Trophoblast cell (in vitro differentiated cells and primary cell): Measurements from ENCODE around the gene NRG2.

Experiments
- DNase-seq, 2 donors: peaks; one replicate each; pipeline ENCODE4 v3.0.0-alpha.2; 2016
- H2AFZ ChIP-seq: 2 replicates; pipeline ENCODE4 v1.6.1; 2013; ENCODE audit warnings: low read length, moderate library complexity, mild to moderate bottlenecking; ENCODE audit not compliant: insufficient read depth, poor library complexity
- H2AK5ac ChIP-seq: 2 replicates; pipeline ENCODE4 v1.6.1; 2013; ENCODE audit warnings: mild to moderate bottlenecking, low read length
- H2BK120ac ChIP-seq: 2 replicates; pipeline ENCODE4 v1.6.1; 2013; ENCODE audit warnings: low read length, mild to moderate bottlenecking, moderate library complexity; ENCODE audit not compliant: insufficient read depth, poor library complexity
- H2BK12ac ChIP-seq: 2 replicates; pipeline ENCODE4 v1.6.1; 2013; ENCODE audit warnings: mild to moderate bottlenecking, low read length, moderate library complexity
- H2BK5ac ChIP-seq: 2 replicates; pipeline ENCODE4 v1.6.1; 2013; ENCODE audit warnings: low read length, low read depth, moderate library complexity, mild to moderate bottlenecking; ENCODE audit not compliant: poor library complexity
- H3K14ac ChIP-seq: 2 replicates; pipeline ENCODE4 v1.6.1; 2013; ENCODE audit warnings: mild to moderate bottlenecking, low read length
- H3K18ac ChIP-seq: 2 replicates; pipeline ENCODE4 v1.6.1; 2013; ENCODE audit warnings: mild to moderate bottlenecking, low read length
- H3K23ac ChIP-seq: 2 replicates; pipeline ENCODE4 v1.6.1; 2013; ENCODE audit warnings: low read length
- H3K27ac ChIP-seq: 2 replicates; pipeline ENCODE4 v1.5.1; 2013; ENCODE audit warnings: low read depth, mild to moderate bottlenecking, inconsistent platforms, low read length, moderate library complexity
- H3K27me3 ChIP-seq: 2 replicates; pipeline ENCODE4 v1.6.1; 2013; ENCODE audit warnings: inconsistent platforms, mild to moderate bottlenecking, low read length, moderate library complexity; ENCODE audit not compliant: insufficient read depth
- H3K36me3 ChIP-seq, 2 experiments: 1 replicate in 1 of 2; 2 replicates in 1 of 2; pipeline ENCODE4 v1.6.1; 2013; ENCODE audit warnings: low read length in 2 of 2, mild to moderate bottlenecking in 2 of 2, moderate library complexity in 1 of 2; ENCODE audit not compliant: insufficient read depth in 2 of 2, control insufficient read depth in 1 of 2
- H3K4ac ChIP-seq: 2 replicates; pipeline ENCODE4 v1.6.1; 2013; ENCODE audit warnings: low read depth, mild to moderate bottlenecking, low read length, moderate library complexity
- H3K4me1 ChIP-seq, 2 experiments: 1 replicate in 1 of 2; 2 replicates in 1 of 2; pipeline ENCODE4 v1.6.1; 2013; ENCODE audit warnings: low read length in 2 of 2, mild to moderate bottlenecking in 2 of 2, moderate library complexity in 1 of 2; ENCODE audit not compliant: insufficient read depth in 2 of 2, control insufficient read depth in 1 of 2
- H3K4me2 ChIP-seq: 2 replicates; pipeline ENCODE4 v1.6.1; 2013; ENCODE audit warnings: inconsistent platforms, mild to moderate bottlenecking, low read length, moderate library complexity
- H3K4me3 ChIP-seq: 2 replicates; pipeline ENCODE4 v1.5.1; 2013; ENCODE audit warnings: mild to moderate bottlenecking, low read depth, low read length, inconsistent platforms
- H3K79me1 ChIP-seq: one replicate; pipeline ENCODE4 v1.6.1; 2013; ENCODE audit warnings: low read length
- H3K79me2 ChIP-seq: 2 replicates; pipeline ENCODE4 v1.6.1; 2013; ENCODE audit warnings: low read length, mild to moderate bottlenecking; ENCODE audit not compliant: control insufficient read depth, insufficient read depth, poor library complexity
- H3K9ac ChIP-seq: 2 replicates; pipeline ENCODE4 v1.6.1; 2013; ENCODE audit warnings: mild to moderate bottlenecking, low read length
- H3K9me3 ChIP-seq: 2 replicates; pipeline ENCODE4 v1.6.1; 2013; ENCODE audit warnings: low read depth, mild to moderate bottlenecking, control low read depth, inconsistent platforms, low read length; ENCODE audit not compliant: insufficient read depth
- H4K12ac ChIP-seq: 2 replicates; pipeline ENCODE4 v1.6.1; 2013; ENCODE audit warnings: low read depth, mild to moderate bottlenecking, low read length, moderate library complexity
- H4K8ac ChIP-seq: 2 replicates; pipeline ENCODE4 v1.6.1; 2013; ENCODE audit warnings: low read depth, mild to moderate bottlenecking, low read length, moderate library complexity
- H4K91ac ChIP-seq: one replicate; pipeline ENCODE4 v1.6.1; 2013; ENCODE audit warnings: low read depth, mild to moderate bottlenecking, low read length, moderate library complexity
- WGBS: extraction: QIAGEN DNeasy Blood & Tissue Kit; methylation state at CpG from one replicate; pipeline ENCODE4 v1.1.7; 2013; ENCODE audit warnings: missing lambda C conversion rate; ENCODE audit not compliant: insufficient read length, insufficient coverage; ENCODE audit errors: extremely low coverage; 5-methylcytosine and 5-hydroxymethylcytosine counted together

NRG2 gene

DNA sequence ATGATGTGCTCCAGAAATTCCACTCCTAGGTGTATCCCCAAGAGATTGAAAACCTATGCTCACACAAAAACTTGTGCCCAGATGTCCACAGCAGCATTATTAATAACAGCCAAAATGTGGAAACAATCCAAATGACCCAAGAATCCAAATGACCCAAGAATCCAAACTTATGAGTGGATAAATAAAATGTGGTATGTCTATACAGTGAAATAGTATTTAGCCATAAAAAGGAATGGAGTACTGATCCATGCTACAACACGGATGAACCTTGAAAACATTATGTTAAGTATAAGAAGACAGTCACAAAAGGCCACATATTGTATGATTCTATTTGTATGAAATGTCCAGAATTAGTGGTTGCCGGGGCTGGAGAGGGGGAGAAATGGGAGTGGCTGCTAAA lies 167.1 kb downstream of the NRG2 start:
- no peak overlapping the region for H4K91ac ChIP-seq
- no peak overlapping the region for H3K27ac ChIP-seq
- H3K14ac ChIP-seq, result no peak overlapping the region
- DNase-seq, result no peak
- H3K4me2 ChIP-seq, result no peak overlapping the region
- no CpG with 5 or more reads among the region's 2 CpGs for WGBS
- no peak overlapping the region for H2BK12ac ChIP-seq
- H3K18ac ChIP-seq, result no peak overlapping the region
- H2AK5ac ChIP-seq, result no peak overlapping the region
- no peaks in the 10 kb centered on the region for H3K79me1 ChIP-seq
- no peak overlapping the region for H4K12ac ChIP-seq
- H3K79me2 ChIP-seq, result no peaks in the 10 kb centered on the region
- no peak overlapping the region for H2BK120ac ChIP-seq
- H3K23ac ChIP-seq, result no peak overlapping the region
- H3K36me3 ChIP-seq, result no peaks in the 10 kb centered on the region
- H2BK5ac ChIP-seq, result no peak overlapping the region
- no peaks in the 10 kb centered on the region for H3K27me3 ChIP-seq
- no peak overlapping the region for H2AFZ ChIP-seq
- no peak overlapping the region for H3K4me3 ChIP-seq
- H3K9me3 ChIP-seq, result peaks cover 7% of the 10 kb centered on the region
- no peak overlapping the region for H4K8ac ChIP-seq
- peaks cover 0 to 4% of the 10 kb centered on the region in 2 experiments for H3K4me1 ChIP-seq
- H3K9ac ChIP-seq, result no peak overlapping the region
- no peak overlapping the region for H3K4ac ChIP-seq

DNA sequence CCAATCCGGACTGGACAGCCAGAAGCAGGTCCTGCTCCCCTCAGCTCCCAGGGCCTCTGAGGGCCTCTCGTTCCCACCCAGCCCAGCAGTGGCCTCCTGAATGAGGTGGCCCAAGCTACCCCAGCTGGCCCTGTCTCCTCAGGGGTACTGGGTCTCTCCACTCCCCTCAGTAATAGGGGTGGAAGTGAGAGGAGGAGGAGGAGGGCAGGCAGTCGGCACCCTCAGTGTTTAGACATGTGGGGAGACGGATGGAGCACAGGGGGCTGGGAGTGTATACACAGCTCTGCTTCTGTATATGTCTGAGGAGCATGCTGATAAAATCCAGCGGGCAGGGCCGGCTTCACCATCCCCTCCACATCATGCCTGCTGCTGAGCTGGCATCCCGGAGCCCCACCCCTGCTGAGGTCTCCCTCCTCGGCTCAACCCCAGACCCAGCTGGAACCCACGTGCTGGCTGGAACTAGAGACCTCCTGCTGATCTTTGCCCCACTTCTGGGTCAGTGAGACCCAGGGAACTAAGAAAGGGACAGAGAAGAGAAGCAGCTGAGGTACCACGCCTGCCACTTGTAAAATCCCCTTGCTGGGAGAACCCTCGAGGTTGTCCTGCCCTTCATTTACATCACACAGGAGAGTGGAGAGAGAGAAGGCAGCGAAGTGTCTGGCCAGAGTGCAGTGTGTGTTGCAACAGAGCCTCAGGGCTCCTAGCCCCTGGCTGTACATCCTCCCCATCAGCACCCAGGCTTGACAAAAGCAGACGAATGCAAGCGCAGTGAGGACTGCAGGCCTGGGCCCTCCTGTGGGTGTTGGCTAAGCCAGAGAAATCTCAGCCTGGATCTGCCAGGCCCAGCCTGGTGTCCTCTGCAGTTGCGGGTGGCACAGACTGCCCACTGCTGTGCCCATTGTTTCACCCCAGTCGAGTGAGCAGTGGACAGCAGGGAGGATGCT lies 170.0 kb downstream of the NRG2 start:
- Histone ChIP-seq H3K79me1 (no peaks in the 10 kb centered on the region), H3K4me1 (no peaks in the 10 kb centered on the region), H3K4ac (no peak overlapping the region), H3K4me3 (no peak overlapping the region), H2BK5ac (no peak overlapping the region), H3K9me3 (peaks cover 7% of the 10 kb centered on the region), H3K79me2 (no peaks in the 10 kb centered on the region), H4K12ac (no peak overlapping the region), H3K9ac (no peak overlapping the region), H3K23ac (no peak overlapping the region), H3K36me3 (no peaks in the 10 kb centered on the region), H3K27ac (no peak overlapping the region), H3K18ac (no peak overlapping the region), H2BK12ac (no peak overlapping the region), H2AFZ (no peak overlapping the region), H3K14ac (no peak overlapping the region), H3K4me2 (no peak overlapping the region), H4K91ac (no peak overlapping the region), H4K8ac (no peak overlapping the region), H3K27me3 (peaks cover 3% of the 10 kb centered on the region), H2BK120ac (no peak overlapping the region), H2AK5ac (no peak overlapping the region)
- no peak for DNase-seq
- WGBS, result no CpG with 5 or more reads among the region's 16 CpGs

DNA sequence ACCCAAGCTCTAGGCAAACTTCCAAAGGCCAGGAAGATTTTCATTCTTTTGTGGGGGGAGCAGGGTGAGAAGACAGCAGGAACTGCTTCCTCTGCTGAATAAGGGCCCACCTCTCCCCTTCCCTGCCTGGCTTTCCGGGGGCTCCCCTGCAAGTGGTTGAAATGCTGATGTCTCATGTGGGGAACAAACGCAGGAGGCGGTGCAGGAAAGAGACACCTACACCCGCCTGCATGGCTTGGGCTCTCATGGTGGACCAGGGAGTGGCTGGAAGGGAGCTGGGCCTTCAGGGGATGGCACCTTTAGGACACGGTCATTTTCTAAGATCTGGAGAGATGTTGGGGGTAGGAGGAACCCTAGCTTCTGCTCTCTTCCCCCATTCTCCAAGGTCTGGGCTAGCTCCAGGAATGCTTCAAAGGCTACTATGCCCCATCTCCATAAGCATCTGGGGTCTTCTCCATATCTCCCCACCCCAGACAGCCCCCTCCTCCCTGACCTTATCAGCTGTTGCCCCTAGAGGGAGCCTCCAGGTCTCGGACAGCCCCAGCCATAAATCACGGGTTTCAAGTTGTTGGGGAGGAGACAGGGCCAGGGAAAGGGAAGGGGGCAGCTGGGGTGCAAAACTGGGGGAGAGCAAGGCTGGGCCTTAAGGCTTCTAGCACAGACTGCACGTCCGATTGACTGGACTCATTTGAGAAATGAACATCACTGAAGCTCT lies 170.9 kb downstream of the NRG2 start:
- peaks cover 7% of the 10 kb centered on the region for H3K9me3 ChIP-seq
- H2AK5ac ChIP-seq, result no peak overlapping the region
- H3K79me2 ChIP-seq, result no peaks in the 10 kb centered on the region
- no peak overlapping the region for H3K27ac ChIP-seq
- H3K4me2 ChIP-seq, result no peak overlapping the region
- peaks cover 3% of the 10 kb centered on the region for H3K27me3 ChIP-seq
- H3K79me1 ChIP-seq, result no peaks in the 10 kb centered on the region
- H3K4me1 ChIP-seq, result no peaks in the 10 kb centered on the region
- no peak overlapping the region for H3K23ac ChIP-seq
- H2BK120ac ChIP-seq, result no peak overlapping the region
- no peak overlapping the region for H3K18ac ChIP-seq
- H4K91ac ChIP-seq, result no peak overlapping the region
- no peak overlapping the region for H2BK5ac ChIP-seq
- no peak overlapping the region for H4K8ac ChIP-seq
- no CpG with 5 or more reads among the region's 9 CpGs for WGBS
- H3K9ac ChIP-seq, result no peak overlapping the region
- DNase-seq, result no peak
- H4K12ac ChIP-seq, result no peak overlapping the region
- no peak overlapping the region for H2AFZ ChIP-seq
- no peak overlapping the region for H3K14ac ChIP-seq
- H3K4ac ChIP-seq, result no peak overlapping the region
- H3K4me3 ChIP-seq, result no peak overlapping the region
- H3K36me3 ChIP-seq, result no peaks in the 10 kb centered on the region
- no peak overlapping the region for H2BK12ac ChIP-seq

DNA sequence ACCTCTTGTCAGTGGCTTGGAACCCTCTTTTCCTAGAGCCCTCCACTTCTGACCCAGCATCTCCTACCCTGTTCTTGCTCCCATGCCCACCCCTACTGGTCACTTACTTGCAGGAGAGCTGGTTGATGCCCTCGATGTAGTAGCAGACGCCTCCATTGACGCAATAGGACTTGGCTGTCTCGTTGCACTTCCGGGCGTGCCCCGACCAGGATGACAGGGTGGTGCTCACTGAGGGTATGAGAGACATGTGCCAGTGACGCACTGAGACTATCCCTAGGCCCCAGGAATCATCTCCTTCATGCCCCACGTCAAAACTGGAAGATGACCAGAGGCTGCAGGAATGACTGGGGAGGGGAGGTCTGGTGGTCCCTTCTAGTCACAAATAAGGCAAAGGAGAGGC lies 171.5 kb downstream of the NRG2 start:
- DNase-seq, result no peak
- Histone ChIP-seq H3K4ac (no peak overlapping the region), H2BK120ac (no peak overlapping the region), H3K79me2 (no peaks in the 10 kb centered on the region), H3K27me3 (peaks cover 3% of the 10 kb centered on the region), H3K4me1 (no peaks in the 10 kb centered on the region), H4K91ac (no peak overlapping the region), H2AFZ (no peak overlapping the region), H3K27ac (no peak overlapping the region), H2BK12ac (no peak overlapping the region), H3K14ac (no peak overlapping the region), H4K8ac (no peak overlapping the region), H3K36me3 (no peaks in the 10 kb centered on the region), H3K79me1 (no peaks in the 10 kb centered on the region), H2BK5ac (no peak overlapping the region), H2AK5ac (no peak overlapping the region), H3K9me3 (peaks cover 7% of the 10 kb centered on the region), H3K9ac (no peak overlapping the region), H3K23ac (no peak overlapping the region), H4K12ac (no peak overlapping the region), H3K18ac (no peak overlapping the region), H3K4me3 (peak overlapping the region; percentile 5), H3K4me2 (no peak overlapping the region)
- WGBS, result no CpG with 5 or more reads among the region's 9 CpGs
